ENCODE results near the gene ROBO2.

ROBO2 gene

DNA sequence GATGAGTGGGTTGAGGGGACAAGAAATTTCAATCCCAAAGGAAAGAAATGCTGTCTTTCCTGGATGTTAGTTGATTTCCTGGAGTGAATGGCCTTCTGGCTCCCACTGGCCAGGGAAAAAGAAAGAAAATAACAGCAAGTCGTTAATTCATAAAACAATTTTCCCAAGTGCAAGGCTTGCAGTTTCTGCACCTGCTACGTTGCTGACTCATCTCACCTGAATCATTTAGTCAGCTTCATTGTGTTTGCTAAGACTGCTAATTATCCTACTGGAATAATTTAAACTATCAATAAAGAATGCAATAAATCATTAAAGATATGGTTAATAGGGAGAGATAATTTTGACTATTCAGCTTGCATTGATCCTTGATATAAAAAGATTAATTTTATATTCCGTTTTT lies 387.6 kb downstream of the ROBO2 start:
- DNase-seq, result no peak

DNA sequence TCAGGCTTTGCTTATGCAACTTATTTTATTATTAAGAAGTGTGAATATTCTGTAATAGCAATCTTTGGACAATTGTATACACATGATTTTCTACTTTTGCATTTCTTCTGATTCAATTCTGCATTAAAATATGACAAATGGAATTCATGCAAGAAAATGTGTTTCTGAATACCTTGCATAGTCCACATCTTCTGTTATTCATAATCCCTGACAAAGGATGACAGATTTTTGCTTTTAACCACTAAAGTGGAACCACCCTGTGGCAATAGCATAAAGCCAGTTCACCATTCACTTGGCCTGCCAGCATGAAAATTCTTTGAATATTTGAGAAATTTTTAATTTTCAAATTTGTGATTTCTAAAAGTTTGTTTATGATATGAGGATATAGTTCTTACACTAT lies 397.0 kb downstream of the ROBO2 start:
- no peak for DNase-seq

DNA sequence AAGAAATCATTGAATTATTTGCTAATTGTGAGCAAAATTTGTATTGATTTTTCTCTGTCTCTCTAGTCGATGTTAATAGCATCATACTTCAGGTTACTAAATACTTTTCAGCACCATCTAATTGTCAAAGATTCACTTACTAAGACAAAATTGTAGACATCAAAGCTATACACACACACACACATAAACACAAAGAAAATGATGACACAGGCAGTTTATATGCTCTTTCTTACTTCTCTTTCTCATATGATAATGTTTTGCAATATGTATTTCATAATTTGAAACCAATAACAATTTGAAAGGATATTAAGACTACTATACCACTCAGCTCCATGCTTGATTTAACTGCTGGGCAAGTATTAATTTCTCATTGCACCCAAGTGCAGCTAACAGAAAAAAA lies 406.2 kb downstream of the ROBO2 start:
- no peak for DNase-seq

DNA sequence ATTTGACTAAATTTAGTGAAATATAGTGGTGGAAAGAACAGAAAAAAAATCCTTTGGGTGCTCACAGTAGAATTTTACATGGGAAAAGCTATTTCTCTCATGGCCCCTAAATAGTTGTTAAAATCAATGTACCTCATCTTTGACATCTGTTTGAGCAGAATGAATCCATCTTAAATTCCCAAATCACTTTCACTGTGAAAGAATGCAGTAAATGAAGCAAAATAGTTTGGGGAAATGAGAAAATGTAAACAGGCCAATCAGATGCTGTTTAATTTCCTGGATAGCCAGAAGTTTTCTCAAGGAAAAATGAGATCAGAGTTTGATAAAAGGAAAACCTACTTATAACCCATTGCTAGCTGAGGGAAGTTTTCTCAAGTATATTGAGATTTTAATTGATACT lies 406.9 kb downstream of the ROBO2 start:
- no peak for DNase-seq

DNA sequence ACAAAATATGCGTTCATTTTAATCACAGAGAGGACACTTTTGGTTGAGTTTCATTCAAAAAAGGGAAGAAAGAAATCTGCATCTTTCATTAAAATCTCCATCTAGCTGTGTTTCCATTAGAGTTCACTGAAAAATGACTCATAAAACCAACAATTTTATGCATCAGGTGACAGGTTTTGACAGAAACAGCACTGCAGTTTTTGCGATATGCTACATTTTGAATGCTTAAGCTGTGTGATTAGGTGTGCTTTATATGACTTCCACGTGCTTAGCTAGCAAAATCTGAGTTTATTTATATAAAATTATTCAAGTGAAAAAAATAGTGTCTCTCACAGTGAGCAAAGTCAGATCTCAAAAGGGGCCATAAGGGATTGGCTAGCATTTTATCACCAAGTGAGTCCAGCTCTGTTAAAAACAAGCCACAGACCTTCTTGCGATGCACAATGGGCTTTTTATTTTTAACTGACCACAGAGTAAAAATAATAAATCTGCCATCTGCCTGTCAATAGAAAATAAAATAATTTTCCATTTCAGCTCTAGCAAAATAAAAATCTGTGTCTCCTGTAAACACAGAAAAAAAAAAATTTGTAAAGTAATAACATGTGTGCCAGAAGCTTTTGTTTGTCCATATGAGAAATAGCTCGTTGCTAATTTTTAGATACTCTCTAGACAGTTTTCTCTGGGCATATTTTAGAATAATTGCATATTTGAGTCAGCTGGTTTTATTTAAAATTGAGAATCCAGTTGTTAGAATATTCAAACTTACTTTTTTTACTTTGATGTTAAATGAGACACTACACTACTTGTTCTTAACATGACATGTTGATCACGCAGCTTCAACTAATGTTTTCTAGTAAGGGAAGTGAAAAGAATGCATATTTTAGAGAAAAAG lies 409.8 kb downstream of the ROBO2 start:
- DNase-seq, result no peak

DNA sequence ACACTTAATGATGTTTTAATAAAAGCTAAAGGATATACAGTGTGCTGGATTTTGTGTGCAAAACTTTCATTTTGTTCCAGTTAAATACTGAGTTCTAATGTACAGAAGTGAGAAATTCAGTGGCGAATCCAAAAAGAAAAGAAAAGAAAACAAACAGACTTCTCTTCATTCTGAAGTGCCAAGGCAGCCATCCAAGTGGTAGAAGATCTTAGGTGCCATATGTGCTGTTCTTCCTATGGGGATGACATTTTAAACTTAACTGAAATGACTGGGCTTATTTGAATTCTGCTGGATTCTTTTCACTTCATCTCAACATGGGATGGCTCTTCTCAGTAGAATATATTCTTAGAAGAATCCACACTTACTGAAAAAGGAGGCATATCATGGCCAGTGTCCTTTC lies 416.5 kb downstream of the ROBO2 start:
- no peak for DNase-seq

DNA sequence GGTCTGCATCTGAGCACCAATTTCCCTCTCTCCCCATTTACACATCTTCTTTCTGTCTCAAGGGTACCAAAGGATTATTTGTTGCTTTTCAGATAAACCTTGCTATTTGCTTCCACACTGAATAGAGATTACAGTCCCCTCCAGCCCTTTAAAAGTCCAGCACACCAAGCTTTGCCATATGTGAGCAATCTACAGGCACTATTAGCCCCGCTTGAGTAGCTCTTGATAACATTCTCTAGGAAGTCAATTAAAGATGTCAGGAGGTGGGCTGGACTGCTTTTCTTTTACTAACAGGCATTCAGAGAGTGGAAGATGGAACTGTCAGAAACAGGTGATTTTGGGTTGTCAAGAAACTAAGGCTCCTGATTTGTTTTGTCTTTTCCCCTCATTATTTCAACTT lies 417.0 kb downstream of the ROBO2 start:
- DNase-seq, result no peak

DNA sequence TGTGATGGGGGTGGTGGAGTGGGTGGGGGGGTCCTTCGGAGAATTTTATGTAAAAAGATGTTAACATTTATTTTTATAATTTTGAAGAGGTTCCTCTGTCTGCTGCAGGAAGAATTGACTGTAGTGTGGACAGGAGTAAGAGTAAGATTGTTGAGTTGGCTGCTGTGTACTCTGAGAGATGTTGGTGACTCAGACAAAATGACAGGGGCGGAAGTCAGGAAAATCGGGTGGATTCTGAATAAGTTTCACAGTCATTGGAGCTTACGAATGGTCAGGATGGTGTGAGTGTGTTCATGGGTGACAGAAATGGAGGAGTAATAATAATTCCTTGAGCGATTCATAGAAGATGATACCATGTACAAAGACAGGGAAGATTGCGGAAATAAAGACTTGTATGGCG lies 420.0 kb downstream of the ROBO2 start:
- DNase-seq, result no peak

DNA sequence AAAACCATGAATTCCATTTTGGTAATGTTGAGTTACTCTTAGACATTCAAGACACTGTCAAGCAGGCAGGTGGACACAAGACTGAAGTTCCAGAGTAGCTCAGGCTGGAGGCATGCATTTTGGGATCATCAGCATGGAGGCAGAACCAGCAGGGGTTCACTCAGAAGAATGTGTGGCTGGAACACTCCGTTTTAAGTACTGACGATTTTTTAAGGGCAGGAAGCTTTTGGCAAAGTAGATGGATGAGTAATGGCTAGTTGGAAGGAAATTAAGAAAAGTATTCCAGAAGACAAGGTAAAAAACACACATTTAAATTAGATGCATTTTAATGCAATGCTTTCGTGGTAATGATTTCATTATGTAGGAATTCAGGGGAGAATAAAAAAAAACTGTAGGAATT lies 420.4 kb downstream of the ROBO2 start:
- no peak for DNase-seq

DNA sequence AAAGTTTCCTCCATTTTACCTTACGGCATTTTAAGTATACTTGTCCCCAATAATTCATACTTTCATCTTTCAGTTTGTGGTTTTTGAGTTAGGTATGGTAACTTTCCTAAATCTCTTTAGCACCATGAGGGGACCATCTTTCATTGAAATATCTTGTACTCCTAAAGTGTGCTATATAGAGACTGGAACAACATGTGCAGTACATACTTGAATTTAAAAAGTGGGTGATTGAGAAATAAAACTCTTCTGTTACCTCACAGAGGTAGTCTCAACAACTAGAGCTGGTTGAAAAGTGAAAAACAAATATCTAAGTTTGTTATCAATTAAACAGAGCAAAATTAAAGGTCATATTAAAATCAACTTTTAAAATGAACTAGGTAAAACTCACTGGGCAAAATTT lies 423.1 kb downstream of the ROBO2 start:
- DNase-seq, result no peak

DNA sequence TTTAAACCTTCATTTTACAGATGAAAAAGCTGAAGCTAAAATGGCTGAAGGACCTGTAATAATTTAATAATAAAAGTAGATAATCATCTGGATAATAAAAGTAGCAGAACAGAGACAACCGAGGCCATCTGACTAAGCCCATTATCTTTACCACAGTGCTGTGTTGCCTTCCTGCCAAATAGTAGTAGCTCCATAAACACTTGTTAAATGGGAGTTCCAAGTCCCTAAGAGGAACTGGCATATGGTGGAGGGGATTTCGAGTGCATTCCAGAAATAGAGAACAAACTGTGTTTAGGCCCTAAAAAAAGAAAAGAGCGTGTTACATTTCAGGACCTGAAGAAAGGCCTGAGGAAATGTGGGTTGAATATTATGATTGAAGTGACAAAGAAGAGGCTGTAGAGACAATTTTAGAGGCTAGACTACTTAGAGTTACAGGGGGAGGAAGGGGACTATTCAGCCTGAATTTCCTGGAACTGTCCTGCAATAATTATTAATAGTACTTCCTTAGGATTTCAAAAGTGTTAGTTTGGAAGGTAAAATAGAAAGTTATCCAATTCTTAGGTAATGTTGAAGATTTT lies 424.3 kb downstream of the ROBO2 start:
- no peak for DNase-seq

DNA sequence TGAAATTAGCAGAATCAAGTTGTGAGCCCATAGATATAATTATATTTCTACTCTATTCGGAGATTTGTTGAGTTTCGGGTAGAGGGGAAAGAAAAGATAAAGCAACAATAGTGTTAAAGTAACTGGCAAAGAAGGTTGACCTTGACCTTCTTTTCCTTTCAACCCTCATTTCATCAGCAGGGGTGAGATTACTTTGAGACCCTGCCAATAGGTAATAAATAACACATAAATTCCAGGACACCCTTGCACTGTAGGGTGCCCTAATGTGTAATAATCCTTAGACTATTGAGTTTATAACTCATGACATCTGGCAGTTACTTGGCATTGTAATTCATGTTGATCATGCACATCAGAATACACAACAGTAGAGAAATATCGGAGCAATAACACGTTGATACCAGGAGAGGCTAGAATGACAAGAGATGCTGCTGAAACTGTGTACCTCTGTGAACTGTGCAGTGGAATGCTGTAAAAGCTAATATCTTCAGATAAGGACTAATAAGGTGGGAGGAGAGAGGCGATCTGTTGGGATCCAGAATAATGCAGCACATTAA lies 426.7 kb downstream of the ROBO2 start:
- DNase-seq, result no peak

DNA sequence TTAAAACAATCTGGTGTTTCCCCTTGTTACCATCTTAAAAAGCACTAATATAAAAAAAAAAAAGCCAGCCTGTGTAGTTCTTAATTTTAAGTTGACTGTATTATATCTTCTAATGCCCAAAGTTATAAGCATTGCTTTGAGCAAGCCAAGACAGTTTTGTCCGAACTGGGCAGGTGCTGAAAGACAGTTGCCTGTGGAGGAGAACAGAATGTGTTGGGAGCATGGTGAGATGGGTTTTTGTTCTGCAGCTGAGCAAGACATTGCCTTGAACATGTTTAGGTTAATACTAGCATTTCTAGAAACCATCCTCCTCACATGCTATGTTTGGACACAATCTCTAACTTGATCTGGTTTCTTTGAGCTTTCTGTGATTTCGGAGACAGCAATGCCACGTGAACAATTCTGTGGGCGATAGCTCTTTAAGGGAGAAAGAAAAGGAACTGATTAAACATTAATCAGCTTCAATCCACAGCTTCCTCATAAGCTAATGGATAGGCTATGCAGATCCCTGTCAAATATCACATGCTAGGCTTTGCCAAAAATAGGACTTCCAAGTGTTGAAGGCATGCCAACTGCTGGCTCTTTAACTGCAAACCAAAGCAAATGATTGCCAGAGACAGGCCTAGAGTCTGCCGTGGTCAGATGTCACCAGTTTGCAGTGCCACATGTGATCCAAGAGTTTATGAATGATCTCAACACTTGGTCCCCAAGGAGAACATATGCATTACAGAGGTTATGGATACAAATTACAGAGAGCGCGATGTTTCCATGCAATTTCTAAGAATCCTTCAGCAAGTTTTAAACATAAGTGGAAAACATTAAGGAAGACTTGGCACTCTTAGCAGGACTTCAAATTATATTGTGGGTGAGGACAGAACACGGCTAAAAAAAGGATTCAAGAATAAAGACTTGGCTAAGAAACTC lies 428.1 kb downstream of the ROBO2 start:
- peak; percentile 70 for DNase-seq

DNA sequence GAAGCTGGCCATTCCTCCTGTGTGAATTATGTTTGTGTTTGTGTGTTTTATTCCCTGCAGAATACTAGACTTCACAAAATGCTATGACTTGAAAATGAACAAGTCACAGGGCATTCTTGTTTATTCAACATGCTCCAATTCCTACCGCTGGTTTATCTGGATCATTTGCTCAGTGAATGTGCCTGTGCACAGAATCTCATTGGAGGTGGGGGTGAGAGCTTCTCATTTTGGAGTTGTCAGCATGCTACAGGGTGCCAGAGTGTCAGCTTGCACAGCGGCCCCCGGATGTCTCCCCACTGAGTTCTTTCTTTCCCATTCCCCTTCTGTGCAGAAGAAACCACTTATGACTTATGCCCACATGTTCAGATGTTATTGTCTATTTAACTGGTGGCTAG lies 428.7 kb downstream of the ROBO2 start:
- peak; percentile 35 for DNase-seq

DNA sequence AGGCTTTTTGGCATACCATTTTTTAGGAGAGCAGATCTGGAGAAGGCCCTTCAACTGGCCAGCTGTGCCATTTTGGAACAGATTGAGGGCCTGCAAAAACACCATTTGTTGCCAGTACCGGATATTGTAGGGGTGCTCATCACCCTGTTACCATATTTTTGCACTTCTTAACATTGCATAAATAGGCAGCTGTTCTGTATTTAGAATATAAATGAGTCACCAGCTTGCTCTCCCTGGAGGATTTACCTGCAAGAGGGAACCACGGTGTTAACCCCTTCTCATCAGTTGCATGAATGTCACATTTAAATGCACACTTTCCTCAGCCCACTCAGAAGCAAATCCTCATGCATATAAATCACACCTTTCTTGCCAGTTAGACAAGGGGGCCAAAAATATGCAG lies 435.6 kb downstream of the ROBO2 start:
- no peak for DNase-seq

DNA sequence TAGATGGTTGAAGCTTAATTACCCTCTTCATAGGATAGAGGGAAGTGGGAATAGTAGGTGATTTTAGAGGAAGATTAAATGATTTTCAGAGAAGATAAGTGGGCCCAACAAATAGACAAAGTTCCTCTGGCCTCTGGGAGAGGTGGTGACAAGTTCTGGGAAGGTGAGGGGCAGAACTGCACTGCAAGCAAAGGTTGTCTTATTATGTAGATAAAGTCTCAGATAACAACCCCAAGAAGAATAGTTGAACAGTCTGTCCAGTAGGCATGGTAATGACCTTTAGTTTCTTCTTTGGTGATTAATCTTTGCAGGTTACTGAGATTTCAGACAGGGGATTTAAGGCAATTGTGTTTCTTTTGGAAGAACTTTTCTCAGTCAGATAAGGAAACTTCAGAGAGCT lies 439.1 kb downstream of the ROBO2 start:
- DNase-seq, result no peak

DNA sequence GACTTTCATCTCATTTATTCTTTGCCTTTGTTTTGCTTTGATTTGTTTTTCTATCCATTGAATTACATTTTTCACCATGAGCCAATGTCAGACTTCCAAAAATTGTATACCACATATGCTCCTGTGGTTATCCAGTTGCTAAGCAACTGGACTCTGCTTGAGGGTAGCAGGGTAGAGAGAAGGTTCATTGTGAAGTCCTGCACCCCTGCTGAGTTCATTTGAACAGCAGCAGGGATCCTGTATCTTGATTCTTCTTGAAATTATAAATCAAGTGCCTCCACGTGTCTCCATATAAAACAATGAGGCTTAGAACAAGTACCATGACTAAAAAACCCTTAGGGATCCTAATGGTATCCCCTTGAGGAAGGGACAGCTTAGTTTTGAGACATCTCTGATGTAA lies 449.3 kb downstream of the ROBO2 start:
- DNase-seq, result no peak

DNA sequence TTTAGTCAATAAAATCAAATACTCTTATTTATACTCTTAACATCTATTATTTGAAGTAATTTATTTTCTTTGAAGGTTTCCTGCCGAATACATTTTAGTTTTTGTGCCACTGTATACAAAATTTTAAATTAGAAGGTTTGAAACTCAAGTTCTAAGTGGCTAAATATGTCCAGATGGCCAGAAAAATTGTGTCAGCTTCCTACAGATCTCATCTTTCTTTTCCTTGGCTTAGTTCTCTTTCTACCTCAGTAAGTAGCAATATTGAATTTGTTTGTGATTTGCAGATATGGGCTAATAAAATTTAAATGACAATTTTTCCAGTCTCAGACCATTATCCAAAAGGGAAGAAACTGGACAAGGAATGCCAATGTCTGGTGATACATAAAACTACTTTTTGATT lies 452.1 kb downstream of the ROBO2 start:
- no peak for DNase-seq

DNA sequence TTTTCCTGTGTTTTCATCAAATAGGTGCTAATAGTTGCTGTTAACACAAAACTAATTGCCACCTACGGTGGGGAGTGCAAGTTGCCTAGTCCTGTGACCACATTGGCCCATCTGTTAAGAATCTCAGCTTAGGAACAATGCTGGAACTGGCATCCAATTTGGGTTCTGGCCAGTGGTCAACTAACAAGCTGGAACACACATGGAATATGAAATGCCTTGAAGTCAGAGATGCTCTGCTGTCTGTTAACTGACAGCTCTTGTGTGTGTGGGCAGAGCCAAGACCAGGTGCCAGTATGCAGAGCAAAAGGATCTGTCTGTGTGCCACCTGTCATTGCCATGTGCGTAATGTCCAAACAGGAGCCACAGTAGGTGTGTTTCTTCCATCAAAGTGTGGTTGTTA lies 460.8 kb downstream of the ROBO2 start:
- DNase-seq, result no peak

DNA sequence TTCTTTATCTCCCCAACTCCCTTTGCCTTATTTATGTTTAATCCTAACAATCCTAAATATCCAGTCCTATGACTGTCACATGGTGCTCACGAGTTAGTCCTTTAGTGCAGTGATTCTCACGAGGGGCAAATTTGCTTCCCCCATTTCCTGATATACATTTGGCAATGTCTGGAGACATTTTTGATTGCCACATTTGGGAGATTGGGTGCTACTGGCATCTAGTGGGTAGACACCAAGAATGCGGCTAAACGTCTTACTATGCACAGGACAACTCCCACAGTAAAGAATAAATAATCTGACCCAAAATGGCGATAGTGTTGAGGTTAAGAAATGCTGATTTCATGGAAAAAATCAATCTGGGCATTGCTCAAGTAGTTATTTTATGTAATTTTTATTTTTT lies 466.5 kb downstream of the ROBO2 start:
- DNase-seq, result no peak

DNA sequence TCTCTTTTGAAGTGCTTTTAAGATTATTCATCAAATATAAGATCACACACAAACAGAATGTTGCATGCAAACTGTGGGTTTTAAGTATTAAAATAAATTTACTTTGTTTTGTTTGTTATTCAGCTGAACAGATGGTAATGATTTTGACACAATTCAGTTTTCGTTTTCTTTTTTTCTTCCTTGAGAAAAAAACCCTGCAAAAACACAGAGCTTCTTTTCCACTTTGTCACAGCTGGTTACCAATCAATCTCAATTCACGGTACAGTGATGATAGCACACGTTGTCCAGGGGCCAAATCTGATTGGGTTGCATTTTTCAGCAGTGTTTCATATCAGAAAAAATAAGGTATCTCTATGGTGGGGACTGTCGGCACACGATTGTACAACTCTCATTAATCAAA lies 473.6 kb downstream of the ROBO2 start:
- peak; percentile 34 for DNase-seq

DNA sequence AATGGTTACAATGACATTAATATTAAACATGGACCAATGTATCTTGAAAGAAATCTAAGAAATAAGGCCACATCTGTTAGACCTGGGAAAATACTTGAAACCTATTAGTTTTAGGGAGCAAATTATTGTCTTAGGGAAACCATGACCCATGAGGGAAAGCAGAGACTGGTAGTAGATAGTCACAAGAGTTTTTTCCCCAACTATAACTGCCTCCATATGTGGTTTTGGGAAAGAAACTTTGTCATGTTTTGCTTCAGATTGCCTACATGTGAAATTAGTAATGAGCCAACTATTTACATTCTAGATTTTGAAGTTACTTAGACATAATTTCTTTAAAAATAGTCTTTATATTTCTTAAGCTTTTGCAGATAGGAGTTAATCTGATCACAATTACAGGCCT lies 474.9 kb downstream of the ROBO2 start:
- no peak for DNase-seq

DNA sequence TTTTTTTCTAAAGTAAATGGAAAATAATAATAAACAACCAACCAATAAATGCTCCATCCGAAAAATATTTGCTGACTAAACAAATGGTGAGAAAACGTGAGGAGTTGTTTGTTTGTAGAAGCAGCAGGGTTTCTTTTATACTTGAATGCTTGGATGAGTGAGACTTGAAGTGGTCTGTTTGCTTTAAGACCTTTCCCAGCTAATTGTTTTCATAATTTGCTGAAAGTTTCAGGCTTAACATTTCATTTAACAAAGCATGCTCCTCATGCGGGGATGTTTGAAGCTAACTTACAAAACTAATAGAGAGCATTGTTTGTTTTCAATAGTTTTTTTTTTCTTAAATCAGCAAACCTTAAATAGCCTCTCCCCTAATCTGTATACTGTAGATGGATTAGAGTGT lies 484.6 kb downstream of the ROBO2 start:
- DNase-seq, result peak; percentile 84

Measured in DMS79 treated with DMSO at 0.1 percent for 48 hours (cell line).